Left renal cortex interstitium (tissue), 4 donors: Measurements from ENCODE around the gene ZC3H12C. TPM values are rescaled to one million over a fixed set of nuclear protein-coding genes. Genes with fewer than 3 reads are reported as not detected.
A peak's percentile ranks its signal among the peaks of the same experiment; 100 is the strongest.

Experiments used
- DNase-seq, 4 donors: peaks; one replicate each; pipeline ENCODE4 v3.0.0-alpha.2; 2013; ENCODE audit warnings: low read depth in 4 of 4, low spot score in 2 of 4, missing footprints in 1 of 4
- polyA plus RNA-seq, 4 donors: library from polyadenylated mRNA; unstranded; fragments of 120-200 nt; gene quantifications; one replicate each; pipeline ENCODE4 v1.2.1, GENCODE V29; 2013; ENCODE audit not compliant: insufficient read length in 4 of 4

Gene ZC3H12C
- polyA plus RNA-seq, 4 donors: 6.5 to 9.5 (median 7.6) TPM

DNA sequence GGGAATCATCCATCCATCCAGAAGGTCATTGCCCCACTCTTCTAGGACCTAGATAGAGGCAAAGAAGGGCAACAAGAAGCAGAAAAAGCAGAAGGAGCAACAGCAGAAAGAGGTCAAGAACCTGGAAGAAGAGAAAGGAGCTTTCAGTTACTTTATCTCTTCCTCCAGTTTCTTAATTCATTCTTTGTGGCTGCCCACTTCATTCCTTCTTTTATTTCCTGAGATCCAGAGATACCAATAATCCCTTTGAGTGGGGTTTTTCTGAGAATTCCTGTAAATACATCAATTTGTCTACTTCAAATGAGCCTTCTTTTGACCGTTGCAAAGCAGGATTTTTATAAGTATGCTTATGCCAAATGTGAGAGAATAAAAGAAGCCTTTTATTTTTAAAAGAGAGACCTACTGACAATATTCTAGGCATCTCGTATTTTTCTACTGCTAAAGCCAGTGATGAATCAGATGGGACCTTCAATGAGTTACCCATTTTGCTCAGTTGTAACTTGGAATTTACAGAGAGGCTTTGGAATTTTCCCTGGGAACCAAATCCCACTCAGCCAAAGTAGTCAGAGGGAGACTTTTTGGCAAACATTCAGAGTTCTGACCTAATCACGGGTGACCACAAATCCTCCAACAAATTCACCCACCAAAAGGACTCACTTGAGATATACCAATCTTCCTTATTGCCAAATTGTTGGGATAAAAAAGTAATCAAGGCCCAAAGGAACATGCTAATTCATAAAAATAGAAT is 54.9 kb downstream of the ZC3H12C start:
- DNase-seq: no peak

DNA sequence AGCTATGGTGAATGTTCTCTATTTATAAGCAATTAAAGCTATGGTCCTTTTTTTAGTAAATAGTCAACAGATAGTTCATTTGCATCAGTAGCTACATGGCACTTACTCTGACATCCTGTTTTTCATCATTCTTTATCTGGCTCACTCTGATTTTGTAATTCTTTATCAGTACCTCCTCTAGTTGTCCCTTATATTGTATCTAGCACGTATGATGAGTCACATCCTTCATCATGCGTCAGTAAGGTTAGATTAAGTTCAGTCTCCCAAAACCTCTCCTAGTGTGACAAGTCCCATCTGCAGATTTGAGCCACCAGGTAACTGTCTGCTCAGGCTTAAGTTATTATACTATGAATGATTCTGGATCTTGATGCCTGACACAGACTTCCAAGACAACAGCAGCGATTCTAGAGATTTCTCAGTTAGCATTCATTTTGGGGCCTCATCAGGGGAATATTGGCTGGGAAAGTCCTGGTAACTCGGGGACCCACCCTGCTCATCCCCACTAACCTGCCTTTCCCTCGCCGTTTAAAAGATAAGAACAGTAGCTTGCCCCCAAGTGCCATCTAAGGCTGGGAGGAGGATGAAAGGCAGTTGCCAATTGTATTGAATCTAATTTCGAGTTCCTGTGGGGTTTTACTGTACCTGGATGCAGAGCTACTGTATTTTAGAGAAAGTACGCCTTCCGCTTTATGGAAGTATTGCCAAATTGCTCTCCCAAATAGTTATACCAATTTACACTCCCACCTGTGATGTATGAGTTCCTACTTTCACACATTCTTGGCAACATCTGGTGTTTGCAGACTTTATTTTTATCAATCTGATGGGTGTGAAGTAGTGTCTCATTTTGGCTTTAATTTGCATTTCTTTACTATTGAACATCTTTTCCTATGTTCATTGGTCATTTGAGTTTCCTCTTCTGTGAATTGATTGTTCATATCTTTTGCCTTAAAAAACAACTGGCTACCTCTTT is 55.9 kb downstream of the ZC3H12C start:
- DNase-seq: no peak

- no peak for DNase-seq
Observed at GRCh38 chr11:110152199-110152598, 59.0 kb downstream of the ZC3H12C start.

- no peak for DNase-seq
Observed at GRCh38 chr11:110153474-110153873, 60.3 kb downstream of the ZC3H12C start.

GRCh38 chr11:110156503-110156902 is 63.3 kb downstream of the ZC3H12C start:
- DNase-seq: no peak

- no peak for DNase-seq
Observed at GRCh38 chr11:110158317-110159200, 65.4 kb downstream of the ZC3H12C start.

- DNase-seq: no peak
Observed at GRCh38 chr11:110159476-110159875, 66.3 kb downstream of the ZC3H12C start.

DNA sequence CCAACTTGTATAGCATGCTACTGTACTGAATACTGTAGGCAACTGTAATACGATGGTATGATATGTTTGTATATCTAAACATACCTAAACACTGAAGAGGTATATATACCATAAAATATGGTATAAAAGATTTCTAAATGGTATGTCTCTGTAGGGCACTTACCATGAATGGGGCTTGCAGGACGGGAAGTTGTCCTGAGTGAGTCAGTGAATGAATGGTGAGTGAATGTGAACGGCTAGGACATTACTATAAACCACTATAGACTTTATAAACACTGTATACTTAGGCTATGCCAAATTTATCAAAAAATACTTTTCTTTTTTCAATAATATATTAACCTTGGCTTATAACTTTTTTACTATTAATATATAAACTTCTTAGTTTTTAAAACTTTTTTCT is 66.8 kb downstream of the ZC3H12C start:
- no peak for DNase-seq

- no peak for DNase-seq
Observed at GRCh38 chr11:110160437-110160836, 67.2 kb downstream of the ZC3H12C start.

- no peak for DNase-seq
Observed at GRCh38 chr11:110161061-110161460, 67.9 kb downstream of the ZC3H12C start.

- DNase-seq: no peak
Observed at GRCh38 chr11:110162216-110162615, 69.0 kb downstream of the ZC3H12C start.

DNA sequence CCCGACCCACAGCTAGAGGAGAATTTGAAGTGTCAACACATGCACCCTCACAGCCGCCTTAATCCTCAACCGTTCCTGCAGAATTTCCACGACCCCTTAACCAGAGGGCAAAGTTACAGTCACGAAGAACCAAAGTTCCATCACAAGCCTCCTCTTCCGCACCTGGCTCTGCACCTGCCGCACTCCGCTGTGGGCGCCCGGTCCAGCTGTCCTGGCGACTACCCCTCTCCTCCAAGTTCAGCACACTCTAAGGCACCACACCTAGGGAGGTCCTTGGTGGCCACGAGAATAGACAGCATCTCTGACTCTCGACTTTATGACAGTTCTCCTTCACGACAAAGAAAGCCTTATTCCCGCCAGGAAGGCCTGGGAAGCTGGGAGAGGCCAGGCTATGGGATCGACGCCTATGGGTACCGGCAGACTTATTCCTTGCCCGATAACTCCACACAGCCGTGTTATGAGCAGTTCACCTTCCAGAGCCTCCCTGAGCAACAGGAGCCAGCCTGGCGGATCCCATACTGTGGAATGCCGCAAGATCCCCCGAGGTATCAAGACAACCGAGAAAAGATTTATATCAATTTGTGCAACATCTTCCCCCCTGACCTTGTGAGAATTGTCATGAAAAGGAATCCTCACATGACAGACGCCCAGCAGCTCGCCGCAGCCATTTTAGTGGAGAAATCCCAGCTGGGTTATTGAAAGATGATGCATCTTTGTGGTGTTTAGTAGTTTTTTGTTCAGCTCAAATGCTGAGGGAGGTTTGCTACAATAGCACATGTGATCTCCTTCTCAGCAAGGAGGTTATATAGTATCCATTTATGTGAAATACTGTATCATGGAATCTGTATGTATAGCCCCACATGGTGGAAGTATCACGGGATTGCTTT is 72.1 kb downstream of the ZC3H12C start:
- DNase-seq: no peak

DNA sequence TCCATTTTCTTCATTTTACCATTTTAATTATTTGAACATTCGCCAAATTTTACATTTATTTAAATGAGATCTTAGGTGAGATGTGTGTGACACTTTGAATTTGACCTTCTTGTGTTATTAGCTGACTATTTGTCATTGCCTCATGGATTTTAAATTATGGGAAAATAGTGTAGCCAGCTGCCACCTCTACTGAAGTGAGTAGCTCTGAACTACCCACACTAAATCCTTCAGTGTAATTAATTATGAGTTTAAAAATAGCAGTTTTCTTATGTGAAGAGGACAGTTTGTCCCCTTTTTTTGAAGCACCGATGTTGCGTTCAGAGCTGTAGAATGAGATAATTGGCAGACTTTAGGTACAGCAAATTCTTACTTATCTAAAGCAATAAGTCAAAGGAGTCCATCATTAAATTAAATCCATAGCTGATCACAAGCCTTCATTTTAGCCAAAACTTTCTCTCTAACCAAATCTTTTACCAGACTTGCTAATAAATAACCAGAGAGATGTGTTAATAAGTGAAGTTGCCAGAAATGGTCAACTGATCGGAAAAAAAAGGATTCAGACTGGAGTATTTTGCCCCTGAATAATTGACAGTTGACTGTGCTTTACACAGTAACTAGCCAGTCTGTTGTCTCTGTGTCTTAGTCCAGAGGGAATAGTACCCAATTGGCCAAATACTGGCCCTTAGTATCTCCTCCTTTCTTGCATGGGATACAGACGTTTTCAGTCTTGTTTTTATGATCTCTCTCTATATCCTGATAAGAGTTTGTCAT is 75.0 kb downstream of the ZC3H12C start:
- DNase-seq: no peak

DNA sequence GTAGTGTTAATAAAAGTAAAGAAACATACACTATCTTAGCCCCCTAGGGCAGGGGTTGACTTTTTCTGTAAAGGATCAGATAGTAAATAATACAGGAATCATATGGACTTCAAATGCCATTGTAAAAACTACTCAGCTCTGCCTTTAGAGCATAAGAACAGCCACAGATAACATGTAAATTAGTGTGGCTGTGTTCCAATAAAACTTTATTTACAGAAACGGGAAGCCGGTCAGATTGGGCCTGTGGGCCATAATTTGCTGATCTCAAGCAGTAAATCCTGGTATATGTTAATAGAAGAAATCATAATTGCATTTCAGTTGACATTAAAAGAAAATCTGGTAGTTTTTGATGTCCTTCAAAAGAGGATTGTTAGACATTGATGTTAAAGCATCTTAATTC is 76.5 kb downstream of the ZC3H12C start:
- DNase-seq: no peak

GRCh38 chr11:110172468-110173065 is 79.4 kb downstream of the ZC3H12C start:
- no peak for DNase-seq

DNA sequence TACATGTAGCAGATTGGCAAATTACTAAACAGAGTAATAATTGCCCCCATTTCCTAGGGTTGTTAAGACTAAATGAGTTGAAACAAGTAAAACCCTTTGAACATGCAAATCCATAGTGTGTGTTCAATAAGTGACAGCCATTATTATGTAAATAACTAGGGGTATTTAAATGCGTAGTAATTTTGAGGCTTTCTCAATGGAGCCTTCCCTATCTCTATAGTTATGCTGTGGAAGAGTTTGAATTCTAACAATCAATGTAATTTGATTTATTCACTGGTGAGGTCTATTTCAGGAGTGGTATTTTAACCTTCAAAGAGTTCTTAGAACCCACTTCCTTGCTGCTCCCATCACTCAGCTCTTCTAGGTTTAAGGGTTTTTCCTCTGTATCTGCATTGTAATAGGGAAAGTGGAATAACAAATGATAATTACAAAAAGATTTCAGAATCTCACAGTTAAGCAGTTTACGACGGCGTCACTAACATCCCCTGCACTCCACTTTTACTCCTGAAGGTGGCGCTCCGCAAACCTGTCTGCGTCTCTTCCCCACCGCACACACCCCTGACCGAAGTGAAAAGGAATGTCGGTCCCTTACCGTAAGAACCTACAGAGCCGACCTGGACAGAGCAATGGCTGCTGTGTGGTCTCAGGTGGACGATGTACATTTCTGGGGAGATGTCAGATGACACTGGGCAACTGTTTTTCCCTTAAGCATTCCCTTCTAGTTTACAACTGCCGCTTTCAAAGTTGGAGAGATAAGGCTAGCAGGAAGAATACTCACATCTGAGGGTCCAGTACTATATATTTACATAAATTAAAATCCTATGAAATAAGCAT is 80.8 kb downstream of the ZC3H12C start:
- peak; percentile 29 to 61 (median 32) for DNase-seq

DNA sequence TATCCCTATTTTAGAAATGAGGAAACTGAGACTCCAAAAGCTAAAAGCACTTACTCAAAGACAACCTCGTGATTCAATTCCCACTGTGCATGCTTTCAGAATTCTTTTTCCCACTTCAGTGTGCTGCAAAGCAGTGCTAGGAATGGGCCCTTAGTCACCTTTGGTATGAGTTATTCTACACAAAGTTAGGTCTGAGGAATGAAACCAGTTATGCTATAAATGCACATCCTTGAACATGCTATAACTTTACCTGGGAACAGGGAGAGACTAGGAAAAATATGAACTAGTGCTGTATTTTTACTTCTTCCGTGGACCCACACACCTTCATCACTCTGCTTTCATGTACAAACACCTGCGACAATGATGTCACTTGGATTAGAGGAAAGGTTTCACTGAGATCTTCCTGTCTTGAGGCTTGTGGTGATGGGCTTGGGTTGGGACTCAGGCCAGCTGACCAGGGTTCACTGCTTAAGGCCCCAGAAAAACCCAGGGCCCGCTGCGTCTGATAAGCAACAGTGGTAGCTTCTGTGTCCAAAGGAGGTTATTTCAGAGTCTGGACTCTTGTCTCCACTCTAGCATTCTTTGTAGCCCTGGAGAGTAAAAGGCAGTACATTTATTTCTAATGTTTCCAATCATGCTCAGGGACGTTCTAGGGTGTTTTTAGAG is 81.6 kb downstream of the ZC3H12C start:
- DNase-seq: no peak
